Endothelial cell of umbilical vein (primary cell): Measurements from ENCODE around the gene DPP10. TPM values are rescaled to one million over a fixed set of nuclear protein-coding genes. Genes with fewer than 3 reads are reported as not detected.

Source experiments
- BruUV-seq: library from RNA; stranded (reverse); fragments of 400-500 nt; replicated peaks from 2 replicates; lab custom pipeline; 2021; lab: Mats Ljungman, UMichigan
- CTCF ChIA-PET: fragments of 300-600, 350-600 bp; sonication (Branson Sonifier 250); formaldehyde crosslinking; loops from one replicate; lab custom pipeline; 2021; ENCODE audit warnings: antibody characterized with exemption, inconsistent platforms; lab: Charles Lee
- POLR2A ChIA-PET: fragments of 300-600, 350-600 bp; sonication (Branson Sonifier 250); formaldehyde crosslinking; loops from one replicate; lab custom pipeline; 2021; ENCODE audit warnings: antibody characterized with exemption, inconsistent platforms; lab: Charles Lee
- DNase-seq: peaks from one replicate; pipeline ENCODE4 v3.0.0-alpha.2; 2011; ENCODE audit warnings: low read depth, low spot score
- FAIRE-seq: peaks from 2 replicates; lab custom pipeline; 2011; peaks lifted over from hg19 to GRCh38; lab: Jason Lieb, UNC
- H2AFZ ChIP-seq: 2 replicates; pipeline ENCODE4 v1.6.0; 2012; ENCODE audit warnings: low read depth, low read length, control low read depth, inconsistent platforms
- H3K27ac ChIP-seq: 2 replicates; pipeline ENCODE4 v1.5.1; 2011; ENCODE audit warnings: low read depth, mild to moderate bottlenecking, control low read depth, low read length, moderate library complexity; ENCODE audit not compliant: insufficient read depth
- H3K27me3 ChIP-seq, 2 experiments: 2 replicates each; pipeline versions ENCODE4 v1.6.0 to v1.6.1; 2011; ENCODE audit warnings: low read length in 2 of 2, mixed read lengths in 1 of 2; ENCODE audit not compliant: control insufficient read depth in 2 of 2, insufficient read depth in 2 of 2
- H3K36me3 ChIP-seq, 2 experiments: 2 replicates in 1 of 2; 3 replicates in 1 of 2; pipeline ENCODE4 v1.5.1; 2011; ENCODE audit warnings: low read length in 2 of 2, mild to moderate bottlenecking in 1 of 2, moderate library complexity in 1 of 2; ENCODE audit not compliant: control insufficient read depth in 2 of 2, insufficient read depth in 2 of 2; ENCODE audit errors: extremely low read depth in 1 of 2
- H3K4me1 ChIP-seq: 3 replicates; pipeline ENCODE4 v1.5.1; 2011; ENCODE audit warnings: mild to moderate bottlenecking, low read length; ENCODE audit not compliant: control insufficient read depth, insufficient read depth; ENCODE audit errors: extremely low read depth
- H3K4me2 ChIP-seq: 2 replicates; pipeline ENCODE4 v1.6.1; 2011; ENCODE audit warnings: low read length, control low read depth, mixed read lengths; ENCODE audit not compliant: insufficient read depth
- H3K4me3 ChIP-seq, 3 experiments: fragments of 200-600 bp in 1 of 3; sonication (generic), shearing (Covaris generic) in 1 of 3; replicated peaks in 1 of 3; 2 replicates each; pipeline ENCODE4 v1.5.1; 2011 to 2016; ENCODE audit warnings: control low read depth in 3 of 3, low read length in 3 of 3, mild to moderate bottlenecking in 2 of 3, inconsistent platforms in 1 of 3, low read depth in 1 of 3, moderate library complexity in 1 of 3; ENCODE audit not compliant: insufficient read depth in 1 of 3
- H3K79me2 ChIP-seq: 2 replicates; pipeline ENCODE4 v1.6.0; 2012; ENCODE audit warnings: low read length, inconsistent platforms; ENCODE audit not compliant: control insufficient read depth, insufficient read depth
- H3K9ac ChIP-seq: replicated peaks from 2 replicates; pipeline ENCODE3; 2011; ENCODE audit warnings: low read length, control low read depth; ENCODE audit not compliant: insufficient read depth; ENCODE audit errors: extremely low read depth
- H3K9me1 ChIP-seq: replicated peaks from 3 replicates; pipeline ENCODE4 v1.6.0; 2011; ENCODE audit warnings: mild to moderate bottlenecking, low read length; ENCODE audit not compliant: control insufficient read depth, insufficient read depth; ENCODE audit errors: extremely low read depth
- H3K9me3 ChIP-seq: replicated peaks from 2 replicates; pipeline ENCODE4 v1.5.1; 2012; ENCODE audit warnings: low read length, inconsistent platforms; ENCODE audit not compliant: control insufficient read depth, insufficient read depth
- H4K20me1 ChIP-seq: replicated peaks from 2 replicates; pipeline ENCODE3; 2011; ENCODE audit warnings: mild to moderate bottlenecking, low read length; ENCODE audit not compliant: control insufficient read depth, insufficient read depth; ENCODE audit errors: extremely low read depth
- CTCF ChIP-seq, 2 donors: IDR thresholded peaks; 1 replicate in 1 of 2; 2 replicates in 1 of 2; pipeline ENCODE4 v1.5.1; 2011; ENCODE audit warnings: low read length in 2 of 2, mild to moderate bottlenecking in 2 of 2, moderate library complexity in 2 of 2, control low read depth in 1 of 2, inconsistent platforms in 1 of 2, low read depth in 1 of 2; ENCODE audit not compliant: insufficient read depth in 1 of 2; ENCODE audit errors: extremely low read depth in 1 of 2
- EZH2 ChIP-seq: IDR thresholded peaks from 2 replicates; pipeline ENCODE4 v1.6.1; 2012; ENCODE audit warnings: borderline replicate concordance, low read depth, mild to moderate bottlenecking, moderate library complexity, low read length, inconsistent platforms; ENCODE audit not compliant: severe bottlenecking
- FOS ChIP-seq: IDR thresholded peaks from 2 replicates; pipeline ENCODE4 v1.6.1; 2011; ENCODE audit warnings: mild to moderate bottlenecking, low read length, moderate library complexity, borderline replicate concordance; ENCODE audit not compliant: insufficient read depth
- GATA2 ChIP-seq: IDR thresholded peaks from 2 replicates; pipeline ENCODE4 v1.7.0; 2011; ENCODE audit warnings: low read depth, mild to moderate bottlenecking, moderate library complexity, mixed read lengths, low read length; ENCODE audit not compliant: insufficient read length, insufficient read depth
- JUN ChIP-seq: IDR thresholded peaks from 2 replicates; pipeline ENCODE4 v1.6.1; 2011; ENCODE audit warnings: borderline replicate concordance, low read depth; ENCODE audit not compliant: insufficient read length, insufficient read depth
- MAX ChIP-seq: IDR thresholded peaks from 2 replicates; pipeline ENCODE4 v1.6.1; 2011; ENCODE audit not compliant: insufficient read depth, insufficient read length
- MYC ChIP-seq: IDR thresholded peaks from one replicate; pipeline ENCODE4 v1.6.1; 2011; ENCODE audit warnings: mild to moderate bottlenecking, low read depth, low read length
- POLR2A ChIP-seq: IDR thresholded peaks from 2 replicates; pipeline ENCODE4 v1.6.1; 2012; ENCODE audit warnings: low read depth, mild to moderate bottlenecking, control low read depth, low read length
- POLR2AphosphoS5 ChIP-seq: IDR thresholded peaks from 2 replicates; pipeline ENCODE4 v1.6.1; 2012; ENCODE audit warnings: low read depth, mild to moderate bottlenecking, control low read depth, low read length, moderate library complexity; ENCODE audit not compliant: insufficient read depth
- dilution Hi-C: fragments of 300-500 bp; cut with MboI; formaldehyde crosslinking; loops from one replicate; pipeline ENCODE4 v1.15.0; 2019; ENCODE audit warnings: low sequenced_read_pairs; ENCODE audit not compliant: extremely low pct_ligation_motif_present
- intact Hi-C: fragments of 100-400 bp; cut with micrococcal nuclease; formaldehyde crosslinking; loops from one replicate; pipeline ENCODE4 v1.10.0; 2022
- polyA plus RNA-seq, 4 experiments: library from polyadenylated mRNA; depleted of rRNA in 3 of 4; stranded (reverse) in 3 of 4; unstranded in 1 of 4; fragments of >200 nt; gene quantifications; 2 replicates each; pipeline versions ENCODE4 v1.2.1 to v1.2.3, GENCODE V29; 2011 to 2012; ENCODE audit warnings: missing spikeins in 1 of 4
- total RNA-seq: library from RNA; stranded (reverse); gene quantifications from 2 replicates; pipeline ENCODE4 v1.2.3, GENCODE V29; 2021

DPP10 gene
- total and polyA plus RNA-seq, 2 donors (not counting 3 experiments of a cell fraction or from before 2014, with no cell fraction given): not detected

GRCh38 chr2:114797942-114798341, 355.5 kb downstream of the DPP10 start:
- H3K9me1 ChIP-seq: no peaks in the 10 kb centered on the region
- intact Hi-C loops: no loop called here
- POLR2A ChIA-PET: no interaction called here
- no peaks in the 10 kb centered on the region for H3K4me1 ChIP-seq
- no peaks in the 10 kb centered on the region for H3K9me3 ChIP-seq
- no peak overlapping the region for H3K4me3 ChIP-seq
- dilution Hi-C loops: no loop called here
- H3K9ac ChIP-seq: no peak overlapping the region
- DNase-seq (no peak), FAIRE-seq (no peak)
- no TSS peak for BruUV-seq
- no peaks in the 10 kb centered on the region for H3K27me3 ChIP-seq
- no peaks in the 10 kb centered on the region for H4K20me1 ChIP-seq
- CTCF ChIA-PET: no interaction called here
- H3K79me2 ChIP-seq: no peaks in the 10 kb centered on the region
- no peak overlapping the region for H2AFZ ChIP-seq
- no peaks in the 10 kb centered on the region for H3K36me3 ChIP-seq
- no peak overlapping the region for H3K27ac ChIP-seq
- TF ChIP-seq CTCF (IDR thresholded peaks at IDR 0.05; ENCODE audit: extremely low read depth in 1 of 2, insufficient read depth in 1 of 2, low read depth in 1 of 2, low read length in 2 of 2): no peak
- no peak for TF ChIP-seq POLR2A
- TF ChIP-seq POLR2AphosphoS5: no peak
- TF ChIP-seq MAX: no peak
- TF ChIP-seq JUN: no peak
- no peak overlapping the region for H3K4me2 ChIP-seq

- no peak for FAIRE-seq
- no peak overlapping the region for H3K4me3 ChIP-seq
- BruUV-seq: no TSS peak
- no peak overlapping the region for H3K27ac ChIP-seq
- H3K36me3 ChIP-seq: no peaks in the 10 kb centered on the region
- no peaks in the 10 kb centered on the region for H4K20me1 ChIP-seq
- no peak overlapping the region for H2AFZ ChIP-seq
- no peak overlapping the region for H3K9ac ChIP-seq
- TF ChIP-seq POLR2A (no peak), MAX (no peak), JUN (no peak), POLR2AphosphoS5 (no peak), EZH2 (no peak), GATA2 (no peak), FOS (no peak), MYC (no peak), CTCF (IDR thresholded peaks at IDR 0.05; ENCODE audit: extremely low read depth in 1 of 2, insufficient read depth in 1 of 2, low read depth in 1 of 2, low read length in 2 of 2) (no peak)
- H3K27me3 ChIP-seq: no peaks in the 10 kb centered on the region
- ChIA-PET CTCF (no interaction called here), POLR2A (no interaction called here)
- DNase-seq: no peak
- no peaks in the 10 kb centered on the region for H3K4me1 ChIP-seq
- H3K4me2 ChIP-seq: no peak overlapping the region
- H3K9me1 ChIP-seq: no peaks in the 10 kb centered on the region
- no peaks in the 10 kb centered on the region for H3K9me3 ChIP-seq
- intact Hi-C loops: no loop called here
- dilution Hi-C loops: no loop called here
- no peaks in the 10 kb centered on the region for H3K79me2 ChIP-seq
Measured at GRCh38 chr2:114800371-114800770, 357.9 kb downstream of the DPP10 start.
